ENCODE results near the gene DNAJC27.

DNA sequence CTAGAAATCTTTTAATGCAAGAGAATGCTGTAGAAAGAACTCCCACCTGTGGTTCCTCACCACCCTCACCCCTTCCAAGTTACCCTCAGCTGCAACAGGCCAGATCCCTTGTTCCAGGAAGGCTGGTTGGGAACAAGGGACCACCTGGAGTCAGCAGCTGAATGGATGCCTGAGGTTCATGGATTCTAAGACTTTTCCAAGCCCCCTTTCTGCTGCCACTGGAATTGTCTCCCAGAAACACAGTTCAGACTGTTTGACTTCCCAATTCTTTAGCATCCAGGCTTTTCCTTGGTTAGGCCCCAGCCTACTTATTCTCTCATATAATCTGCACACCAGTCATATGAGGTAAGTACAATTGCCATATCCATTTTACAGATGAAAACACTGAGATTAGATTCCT is 43.7 kb downstream of the DNAJC27 start:
- no peak for TF ChIP-seq POLR2A (IDR thresholded peaks at IDR 0.05)
- TF ChIP-seq, protein P1, sequence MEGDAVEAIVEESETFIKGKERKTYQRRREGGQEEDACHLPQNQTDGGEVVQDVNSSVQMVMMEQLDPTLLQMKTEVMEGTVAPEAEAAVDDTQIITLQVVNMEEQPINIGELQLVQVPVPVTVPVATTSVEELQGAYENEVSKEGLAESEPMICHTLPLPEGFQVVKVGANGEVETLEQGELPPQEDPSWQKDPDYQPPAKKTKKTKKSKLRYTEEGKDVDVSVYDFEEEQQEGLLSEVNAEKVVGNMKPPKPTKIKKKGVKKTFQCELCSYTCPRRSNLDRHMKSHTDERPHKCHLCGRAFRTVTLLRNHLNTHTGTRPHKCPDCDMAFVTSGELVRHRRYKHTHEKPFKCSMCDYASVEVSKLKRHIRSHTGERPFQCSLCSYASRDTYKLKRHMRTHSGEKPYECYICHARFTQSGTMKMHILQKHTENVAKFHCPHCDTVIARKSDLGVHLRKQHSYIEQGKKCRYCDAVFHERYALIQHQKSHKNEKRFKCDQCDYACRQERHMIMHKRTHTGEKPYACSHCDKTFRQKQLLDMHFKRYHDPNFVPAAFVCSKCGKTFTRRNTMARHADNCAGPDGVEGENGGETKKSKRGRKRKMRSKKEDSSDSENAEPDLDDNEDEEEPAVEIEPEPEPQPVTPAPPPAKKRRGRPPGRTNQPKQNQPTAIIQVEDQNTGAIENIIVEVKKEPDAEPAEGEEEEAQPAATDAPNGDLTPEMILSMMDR (IDR thresholded peaks at IDR 0.05): no peak
